GM23338 (cell line): Measurements from ENCODE around the gene RRAS. TPM values are rescaled to one million over a fixed set of nuclear protein-coding genes. Genes with fewer than 3 reads are reported as not detected.

Source experiments
- ATAC-seq: fragments of 200-7000 bp; cut with Tn5 transposase; 3 replicates; pipeline ENCODE4 v1.9.1; 2020
- DNase-seq: peaks from one replicate; pipeline ENCODE4 v3.0.0-alpha.2; 2015; ENCODE audit warnings: low spot score
- H2AFZ ChIP-seq: fragments of 200-600 bp; sonication (generic); 2 replicates; pipeline ENCODE4 v1.8.0; 2016; ENCODE audit warnings: antibody characterized with exemption, mild to moderate bottlenecking, moderate library complexity
- H3F3A ChIP-seq: fragments of 200-600 bp; sonication (generic); replicated peaks from 2 replicates; pipeline ENCODE4 v1.8.0; 2017; ENCODE audit warnings: antibody characterized with exemption, mixed run types, low read depth
- H3K27ac ChIP-seq: fragments of 200-600 bp; sonication (generic); 2 replicates; pipeline ENCODE4 v1.6.1; 2016; ENCODE audit warnings: low read depth
- H3K27me3 ChIP-seq: fragments of 200-600 bp; sonication (generic); 2 replicates; pipeline ENCODE4 v1.8.0; 2016; ENCODE audit warnings: mild to moderate bottlenecking, mixed run types, moderate library complexity; ENCODE audit not compliant: insufficient read depth
- H3K36me3 ChIP-seq: fragments of 200-600 bp; sonication (generic); 2 replicates; pipeline ENCODE4 v1.8.0; 2016; ENCODE audit warnings: mild to moderate bottlenecking; ENCODE audit not compliant: insufficient read depth
- H3K4me1 ChIP-seq: fragments of 200-600 bp; sonication (generic); 2 replicates; pipeline ENCODE4 v1.8.0; 2016; ENCODE audit warnings: mild to moderate bottlenecking, moderate library complexity; ENCODE audit not compliant: insufficient read depth
- H3K4me2 ChIP-seq: fragments of 200-600 bp; sonication (generic); 2 replicates; pipeline ENCODE4 v1.7.1; 2017; ENCODE audit warnings: mixed run types
- H3K4me3 ChIP-seq: fragments of 200-600 bp; sonication (generic); 2 replicates; pipeline ENCODE4 v1.6.1; 2016; ENCODE audit warnings: mixed run types
- H3K79me2 ChIP-seq: fragments of 200-600 bp; sonication (generic); replicated peaks from 2 replicates; pipeline ENCODE4 v1.8.0; 2017; ENCODE audit warnings: mild to moderate bottlenecking; ENCODE audit not compliant: insufficient read depth
- H3K9me2 ChIP-seq: fragments of 200-600 bp; sonication (generic); 2 replicates; pipeline ENCODE4 v1.8.0; 2017; ENCODE audit not compliant: insufficient read depth
- H4K20me1 ChIP-seq: fragments of 200-600 bp; sonication (generic); replicated peaks from 2 replicates; pipeline ENCODE4 v1.8.0; 2017; ENCODE audit warnings: mild to moderate bottlenecking; ENCODE audit not compliant: insufficient read depth
- H3K27ac Mint-ChIP-seq: 2 replicates; pipeline ENCODE4 v1.8.0; 2020; ENCODE audit warnings: inconsistent platforms, mild to moderate bottlenecking, moderate library complexity, mixed read lengths
- H3K27me3 Mint-ChIP-seq: 3 replicates; pipeline ENCODE4 v1.8.0; 2022; ENCODE audit warnings: low read depth, mild to moderate bottlenecking, moderate library complexity, mixed read lengths, inconsistent platforms; ENCODE audit not compliant: insufficient read depth, poor library complexity
- H3K36me3 Mint-ChIP-seq: 3 replicates; pipeline ENCODE4 v1.8.0; 2021; ENCODE audit warnings: low read depth, mild to moderate bottlenecking, inconsistent platforms, moderate library complexity, mixed read lengths
- H3K4me1 Mint-ChIP-seq: 3 replicates; pipeline ENCODE4 v1.8.0; 2020; ENCODE audit warnings: mild to moderate bottlenecking, inconsistent platforms, mixed read lengths
- H3K4me3 Mint-ChIP-seq: 3 replicates; pipeline ENCODE4 v1.8.0; 2021; ENCODE audit warnings: moderate library complexity, mild to moderate bottlenecking, inconsistent platforms, mixed read lengths
- H3K9me3 Mint-ChIP-seq: 3 replicates; pipeline ENCODE4 v1.8.0; 2020; ENCODE audit warnings: moderate library complexity, mild to moderate bottlenecking, inconsistent platforms, mixed read lengths
- CREB1 ChIP-seq: fragments of 250-450 bp; sonication (Bioruptor Pico); IDR thresholded peaks from 2 replicates; pipeline ENCODE4 v1.5.0; 2020; ENCODE audit warnings: low read depth, mild to moderate bottlenecking, moderate library complexity
- ETS1 ChIP-seq: IDR thresholded peaks from 2 replicates; pipeline ENCODE4 v1.6.1; 2016; ENCODE audit warnings: antibody characterized with exemption
- EZH2 ChIP-seq: fragments of 200-600 bp; sonication (generic); IDR thresholded peaks from one replicate; pipeline ENCODE4 v1.8.0; 2017; ENCODE audit warnings: antibody characterized with exemption, mild to moderate bottlenecking, low read depth; ENCODE audit not compliant: unreplicated experiment
- EZH2phosphoT487 ChIP-seq: fragments of 200-600 bp; sonication (generic); IDR thresholded peaks from one replicate; pipeline ENCODE4 v1.8.1; 2018; ENCODE audit warnings: antibody characterized with exemption; ENCODE audit not compliant: unreplicated experiment
- JUNB ChIP-seq: IDR thresholded peaks from one replicate; pipeline ENCODE4 v1.6.1; 2016; ENCODE audit warnings: antibody characterized with exemption; ENCODE audit not compliant: unreplicated experiment
- NANOG ChIP-seq: IDR thresholded peaks from 2 replicates; pipeline ENCODE4 v1.6.1; 2016; ENCODE audit warnings: antibody characterized with exemption, borderline replicate concordance
- POLR2AphosphoS5 ChIP-seq: IDR thresholded peaks from 2 replicates; pipeline ENCODE4 v1.6.1; 2016; ENCODE audit warnings: antibody characterized with exemption, low read depth
- STAT1 ChIP-seq: IDR thresholded peaks from one replicate; pipeline ENCODE4 v1.6.1; 2016; ENCODE audit warnings: antibody characterized with exemption; ENCODE audit not compliant: unreplicated experiment
- ZNF114 ChIP-seq: fragments of 250-450 bp; sonication (Bioruptor Pico); IDR thresholded peaks from 2 replicates; pipeline ENCODE4 v1.5.0; 2020; ENCODE audit warnings: mild to moderate bottlenecking, moderate library complexity
- ZNF331 ChIP-seq: fragments of 250-450 bp; sonication (Bioruptor Pico); IDR thresholded peaks from 2 replicates; pipeline ENCODE4 v1.5.0; 2020; ENCODE audit warnings: low read depth, mild to moderate bottlenecking, moderate library complexity
- polyA plus RNA-seq: library from polyadenylated mRNA; unstranded; fragments of >200 nt; fragmentation: Nextera tagmentation; extraction: Ambion mirVana; gene quantifications from 2 replicates; pipeline ENCODE4 v1.2.1, GENCODE V29; 2016
- total RNA-seq: library from RNA; depleted of rRNA; stranded (reverse); fragments of >200 nt; shearing (Covaris generic); gene quantifications from 2 replicates; pipeline ENCODE4 v1.2.3, GENCODE V29; 2014

Gene RRAS
- total and polyA plus RNA-seq, 2 experiments from 2014 or later: 9.3 to 30.0 TPM

GRCh38 chr19:49595819-49596404, 44.0 kb downstream of the RRAS start:
- no peaks in the 10 kb centered on the region; the same call in 2 of the 3 replicates for H3K9me3 Mint-ChIP-seq
- H3K9me2 ChIP-seq: no peaks in the 10 kb centered on the region

GRCh38 chr19:49594993-49595818, 44.7 kb downstream of the RRAS start:
- DNase-seq (no peak), ATAC-seq (no peak)
- H2AFZ ChIP-seq: no peak overlapping the region
- H3K4me1 ChIP-seq: peaks cover 5% of the 10 kb centered on the region; the same call in 1 of the 2 replicates
- no peak for TF ChIP-seq EZH2
- no peak for TF ChIP-seq ZNF331 (CRISPR knock-in tag)
- no peak for TF ChIP-seq STAT1
- no peak for TF ChIP-seq ETS1
- no peak for TF ChIP-seq EZH2phosphoT487
- TF ChIP-seq ZNF114 (CRISPR knock-in tag): no peak
- no peak for TF ChIP-seq POLR2AphosphoS5
- no peak for TF ChIP-seq CREB1 (CRISPR knock-in tag)
- TF ChIP-seq JUNB: no peak
- Mint-ChIP-seq H3K9me3 (no peaks in the 10 kb centered on the region; the same call in 2 of the 3 replicates), H3K27ac (no peak overlapping the region), H3K4me1 (peaks cover 9% of the 10 kb centered on the region), H3K4me3 (no peak overlapping the region), H3K36me3 (peaks cover 54% of the 10 kb centered on the region), H3K27me3 (peaks cover 32% of the 10 kb centered on the region)
- peaks cover 30% of the 10 kb centered on the region for H3F3A ChIP-seq
- H3K27ac ChIP-seq: no peak overlapping the region
- peaks cover 20% of the 10 kb centered on the region for H3K36me3 ChIP-seq
- no peak overlapping the region for H3K4me2 ChIP-seq
- peaks cover 7% of the 10 kb centered on the region for H4K20me1 ChIP-seq
- no peaks in the 10 kb centered on the region for H3K27me3 ChIP-seq
- H3K9me2 ChIP-seq: no peaks in the 10 kb centered on the region
- no peak overlapping the region for H3K4me3 ChIP-seq
- H3K79me2 ChIP-seq: peaks cover 64% of the 10 kb centered on the region

More at GRCh38 chr19:49595819-49596404, 44.0 kb downstream of the RRAS start:
- H3K36me3 Mint-ChIP-seq: peaks cover 60% of the 10 kb centered on the region
- no peak overlapping the region for H3K27ac Mint-ChIP-seq
- peaks cover 7% of the 10 kb centered on the region for H4K20me1 ChIP-seq
- TF ChIP-seq STAT1 (no peak), NANOG (no peak), POLR2AphosphoS5 (no peak)
- H3K27me3 Mint-ChIP-seq: peaks cover 30% of the 10 kb centered on the region
- peaks cover 26% of the 10 kb centered on the region for H3F3A ChIP-seq
- no peak overlapping the region for H3K4me2 ChIP-seq
- H3K4me1 ChIP-seq: peaks cover 5% of the 10 kb centered on the region; the same call in 1 of the 2 replicates
- no peak overlapping the region for H3K27ac ChIP-seq
- H3K4me3 Mint-ChIP-seq: no peak overlapping the region
- H3K27me3 ChIP-seq: no peaks in the 10 kb centered on the region
- H2AFZ ChIP-seq: no peak overlapping the region
- H3K36me3 ChIP-seq: peaks cover 24% of the 10 kb centered on the region
- H3K79me2 ChIP-seq: peaks cover 71% of the 10 kb centered on the region
- H3K4me1 Mint-ChIP-seq: peaks cover 9% of the 10 kb centered on the region
- DNase-seq (no peak), ATAC-seq (no peak)
- no peak overlapping the region for H3K4me3 ChIP-seq
